ENCODE results near the gene SLAMF9.

The SLAMF9 gene

DNA sequence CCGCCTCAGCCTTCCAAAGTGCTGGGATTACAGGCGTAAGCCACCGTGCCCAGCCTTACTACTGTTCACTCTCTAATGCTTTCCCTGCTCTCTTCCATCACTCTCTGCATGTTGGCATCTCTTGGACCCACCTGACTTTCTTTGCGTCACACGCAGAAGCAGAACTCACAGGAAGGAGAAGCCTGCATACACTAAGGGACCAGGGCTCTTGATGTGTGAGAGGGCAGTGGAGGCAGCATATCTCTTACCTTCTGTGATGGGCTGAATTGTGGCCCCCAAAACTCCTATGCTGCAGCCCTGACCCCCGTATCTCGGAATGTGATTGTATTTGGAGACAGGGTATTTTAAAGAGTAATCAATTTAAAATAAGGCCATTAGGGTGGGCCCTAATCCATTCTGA lies 26.7 kb upstream of the SLAMF9 start:
- TF ChIP-seq FOXM1 (IDR thresholded peaks at IDR 0.05; ENCODE audit: borderline replicate concordance, low read depth), result no peak
- TF ChIP-seq TCF12 (IDR thresholded peaks at IDR 0.05; ENCODE audit: low read depth), result no peak
- TF ChIP-seq TAF1 (IDR thresholded peaks at IDR 0.05; ENCODE audit: low read depth), result no peak
- no peak for TF ChIP-seq EP300 (IDR thresholded peaks at IDR 0.05; ENCODE audit: borderline replicate concordance)
- TF ChIP-seq, protein P1, sequence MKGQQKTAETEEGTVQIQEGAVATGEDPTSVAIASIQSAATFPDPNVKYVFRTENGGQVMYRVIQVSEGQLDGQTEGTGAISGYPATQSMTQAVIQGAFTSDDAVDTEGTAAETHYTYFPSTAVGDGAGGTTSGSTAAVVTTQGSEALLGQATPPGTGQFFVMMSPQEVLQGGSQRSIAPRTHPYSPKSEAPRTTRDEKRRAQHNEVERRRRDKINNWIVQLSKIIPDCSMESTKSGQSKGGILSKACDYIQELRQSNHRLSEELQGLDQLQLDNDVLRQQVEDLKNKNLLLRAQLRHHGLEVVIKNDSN (IDR thresholded peaks at IDR 0.05), result no peak
- no peak for TF ChIP-seq RAD21 (IDR thresholded peaks at IDR 0.05; ENCODE audit: low read depth)
- TF ChIP-seq YY1 (IDR thresholded peaks at IDR 0.05; ENCODE audit: low read depth), result no peak
- no peak for TF ChIP-seq EGR1 (IDR thresholded peaks at IDR 0.05)
- TF ChIP-seq CEBPB (IDR thresholded peaks at IDR 0.05), result no peak
- no peak for TF ChIP-seq TEAD4 (IDR thresholded peaks at IDR 0.05)
- TF ChIP-seq, protein P2, sequence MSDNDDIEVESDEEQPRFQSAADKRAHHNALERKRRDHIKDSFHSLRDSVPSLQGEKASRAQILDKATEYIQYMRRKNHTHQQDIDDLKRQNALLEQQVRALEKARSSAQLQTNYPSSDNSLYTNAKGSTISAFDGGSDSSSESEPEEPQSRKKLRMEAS (IDR thresholded peaks at IDR 0.05), result no peak
- no peak for TF ChIP-seq NFIC (IDR thresholded peaks at IDR 0.05)
- no peak for TF ChIP-seq ZBTB7A (IDR thresholded peaks at IDR 0.05; ENCODE audit: low read depth)
- TF ChIP-seq, protein P3, sequence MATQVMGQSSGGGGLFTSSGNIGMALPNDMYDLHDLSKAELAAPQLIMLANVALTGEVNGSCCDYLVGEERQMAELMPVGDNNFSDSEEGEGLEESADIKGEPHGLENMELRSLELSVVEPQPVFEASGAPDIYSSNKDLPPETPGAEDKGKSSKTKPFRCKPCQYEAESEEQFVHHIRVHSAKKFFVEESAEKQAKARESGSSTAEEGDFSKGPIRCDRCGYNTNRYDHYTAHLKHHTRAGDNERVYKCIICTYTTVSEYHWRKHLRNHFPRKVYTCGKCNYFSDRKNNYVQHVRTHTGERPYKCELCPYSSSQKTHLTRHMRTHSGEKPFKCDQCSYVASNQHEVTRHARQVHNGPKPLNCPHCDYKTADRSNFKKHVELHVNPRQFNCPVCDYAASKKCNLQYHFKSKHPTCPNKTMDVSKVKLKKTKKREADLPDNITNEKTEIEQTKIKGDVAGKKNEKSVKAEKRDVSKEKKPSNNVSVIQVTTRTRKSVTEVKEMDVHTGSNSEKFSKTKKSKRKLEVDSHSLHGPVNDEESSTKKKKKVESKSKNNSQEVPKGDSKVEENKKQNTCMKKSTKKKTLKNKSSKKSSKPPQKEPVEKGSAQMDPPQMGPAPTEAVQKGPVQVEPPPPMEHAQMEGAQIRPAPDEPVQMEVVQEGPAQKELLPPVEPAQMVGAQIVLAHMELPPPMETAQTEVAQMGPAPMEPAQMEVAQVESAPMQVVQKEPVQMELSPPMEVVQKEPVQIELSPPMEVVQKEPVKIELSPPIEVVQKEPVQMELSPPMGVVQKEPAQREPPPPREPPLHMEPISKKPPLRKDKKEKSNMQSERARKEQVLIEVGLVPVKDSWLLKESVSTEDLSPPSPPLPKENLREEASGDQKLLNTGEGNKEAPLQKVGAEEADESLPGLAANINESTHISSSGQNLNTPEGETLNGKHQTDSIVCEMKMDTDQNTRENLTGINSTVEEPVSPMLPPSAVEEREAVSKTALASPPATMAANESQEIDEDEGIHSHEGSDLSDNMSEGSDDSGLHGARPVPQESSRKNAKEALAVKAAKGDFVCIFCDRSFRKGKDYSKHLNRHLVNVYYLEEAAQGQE (IDR thresholded peaks at IDR 0.05; ENCODE audit: low read depth), result no peak
- no peak for TF ChIP-seq CREB1 (IDR thresholded peaks at IDR 0.05; ENCODE audit: low read depth)

DNA sequence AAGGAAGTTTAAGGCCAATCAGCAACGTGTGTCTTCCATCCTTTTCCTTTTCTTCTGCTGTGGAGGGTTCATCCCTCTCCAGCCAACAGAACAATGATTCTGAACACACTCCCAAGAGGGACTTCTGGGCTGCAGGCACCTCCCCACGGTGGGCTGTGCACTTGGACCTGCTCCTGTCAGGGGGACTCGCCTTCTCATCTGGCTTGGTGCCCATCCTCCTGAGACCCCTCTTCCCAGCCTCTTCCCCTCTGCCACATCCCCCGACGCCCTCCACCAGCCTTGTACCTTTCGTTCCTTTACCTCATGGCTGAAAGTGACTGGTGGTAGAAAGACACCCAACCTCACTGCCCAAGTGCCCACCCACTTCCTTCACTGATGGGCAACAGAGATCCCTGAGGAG lies 26.0 kb upstream of the SLAMF9 start:
- TF ChIP-seq TCF12 (IDR thresholded peaks at IDR 0.05; ENCODE audit: low read depth) (no peak), CREB1 (IDR thresholded peaks at IDR 0.05; ENCODE audit: low read depth) (no peak), RAD21 (IDR thresholded peaks at IDR 0.05; ENCODE audit: low read depth) (no peak), TEAD4 (IDR thresholded peaks at IDR 0.05) (no peak), YY1 (IDR thresholded peaks at IDR 0.05; ENCODE audit: low read depth) (no peak), FOXM1 (IDR thresholded peaks at IDR 0.05; ENCODE audit: borderline replicate concordance, low read depth) (no peak), TAF1 (IDR thresholded peaks at IDR 0.05; ENCODE audit: low read depth) (no peak), EGR1 (IDR thresholded peaks at IDR 0.05) (no peak), EP300 (IDR thresholded peaks at IDR 0.05; ENCODE audit: borderline replicate concordance) (no peak), NFIC (IDR thresholded peaks at IDR 0.05) (no peak), ZBTB7A (IDR thresholded peaks at IDR 0.05; ENCODE audit: low read depth) (no peak)
- TF ChIP-seq, protein P3 (IDR thresholded peaks at IDR 0.05; ENCODE audit: low read depth), result no peak
- TF ChIP-seq, protein P2 (IDR thresholded peaks at IDR 0.05), result no peak

DNA sequence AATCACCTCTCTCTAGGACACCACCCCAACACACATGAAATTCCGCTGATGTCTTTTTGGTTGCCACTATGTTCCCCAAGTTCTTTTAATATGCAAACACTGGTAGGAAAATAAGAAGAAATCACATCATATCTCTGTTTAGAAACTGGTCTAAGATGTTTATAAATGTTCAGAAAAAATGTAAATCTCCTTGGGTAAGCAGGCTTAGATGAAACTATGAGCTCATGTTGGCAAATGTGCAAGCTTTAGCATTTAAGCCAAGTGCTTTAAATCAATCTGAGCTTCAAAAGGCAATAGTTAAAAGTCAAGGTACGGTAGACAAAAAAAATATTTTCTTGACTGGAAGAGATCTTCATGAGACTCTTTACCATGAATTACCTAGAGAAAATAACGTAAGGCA lies 25.2 kb upstream of the SLAMF9 start:
- TF ChIP-seq FOXM1 (IDR thresholded peaks at IDR 0.05; ENCODE audit: borderline replicate concordance, low read depth) (no peak), RAD21 (IDR thresholded peaks at IDR 0.05; ENCODE audit: low read depth) (no peak), EGR1 (IDR thresholded peaks at IDR 0.05) (no peak), ZBTB7A (IDR thresholded peaks at IDR 0.05; ENCODE audit: low read depth) (no peak), TEAD4 (IDR thresholded peaks at IDR 0.05) (no peak), YY1 (IDR thresholded peaks at IDR 0.05; ENCODE audit: low read depth) (no peak), TCF12 (IDR thresholded peaks at IDR 0.05; ENCODE audit: low read depth) (no peak), TAF1 (IDR thresholded peaks at IDR 0.05; ENCODE audit: low read depth) (no peak), EP300 (IDR thresholded peaks at IDR 0.05; ENCODE audit: borderline replicate concordance) (no peak), CREB1 (IDR thresholded peaks at IDR 0.05; ENCODE audit: low read depth) (no peak), CEBPB (IDR thresholded peaks at IDR 0.05) (no peak), NFIC (IDR thresholded peaks at IDR 0.05) (no peak)
- TF ChIP-seq, protein P2 (IDR thresholded peaks at IDR 0.05), result no peak
- TF ChIP-seq, protein P1 (IDR thresholded peaks at IDR 0.05), result no peak
- TF ChIP-seq, protein P3 (IDR thresholded peaks at IDR 0.05; ENCODE audit: low read depth), result no peak

DNA sequence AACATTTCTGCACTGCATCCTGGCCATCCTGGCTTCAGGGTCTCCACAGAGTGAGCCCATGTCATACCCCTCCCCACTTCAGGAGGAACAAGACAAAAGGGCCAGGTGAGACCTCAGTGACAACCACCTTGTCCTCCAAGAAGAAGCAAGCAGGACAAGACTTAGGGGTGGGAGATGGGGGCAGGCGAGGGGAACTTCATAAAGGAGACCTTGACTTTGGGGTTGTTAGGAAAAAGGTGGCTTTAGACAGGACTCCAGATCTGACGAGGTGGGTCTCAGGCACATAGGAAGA lies 24.0 kb upstream of the SLAMF9 start:
- no peak for TF ChIP-seq TEAD4 (IDR thresholded peaks at IDR 0.05)
- TF ChIP-seq CEBPB (IDR thresholded peaks at IDR 0.05), result no peak
- no peak for TF ChIP-seq TCF12 (IDR thresholded peaks at IDR 0.05; ENCODE audit: low read depth)
- TF ChIP-seq, protein P3 (IDR thresholded peaks at IDR 0.05; ENCODE audit: low read depth), result no peak
- TF ChIP-seq FOXM1 (IDR thresholded peaks at IDR 0.05; ENCODE audit: borderline replicate concordance, low read depth), result no peak
- TF ChIP-seq RAD21 (IDR thresholded peaks at IDR 0.05; ENCODE audit: low read depth), result no peak
- TF ChIP-seq, protein P1 (IDR thresholded peaks at IDR 0.05), result no peak
- no peak for TF ChIP-seq TAF1 (IDR thresholded peaks at IDR 0.05; ENCODE audit: low read depth)
- TF ChIP-seq, protein P2 (IDR thresholded peaks at IDR 0.05), result no peak
- TF ChIP-seq EP300 (IDR thresholded peaks at IDR 0.05; ENCODE audit: borderline replicate concordance), result no peak
- TF ChIP-seq CREB1 (IDR thresholded peaks at IDR 0.05; ENCODE audit: low read depth), result no peak
- TF ChIP-seq YY1 (IDR thresholded peaks at IDR 0.05; ENCODE audit: low read depth), result no peak

All from Ishikawa (cell line).